K562 (cell line): ENCODE results near the gene MEFV. TPM values are rescaled to one million over a fixed set of nuclear protein-coding genes. Genes with fewer than 3 reads are reported as not detected.
A peak's percentile ranks its signal among the peaks of the same experiment; 100 is the strongest.

Source experiments
- CHD7 ChIP-seq: fragments of 200-600 bp; sonication (generic); IDR thresholded peaks from one replicate; pipeline ENCODE4 v1.6.1; 2012; ENCODE audit warnings: mild to moderate bottlenecking, low read depth, low read length, inconsistent platforms
- CREB3L1 ChIP-seq: fragments of 450-650 bp; IDR thresholded peaks from 2 replicates; pipeline ENCODE4 v1.6.1; 2014; ENCODE audit warnings: low read depth, mild to moderate bottlenecking, moderate library complexity, borderline replicate concordance
- GATA2 ChIP-seq: sonication (generic); formaldehyde crosslinking; IDR thresholded peaks from 2 replicates; pipeline ENCODE4 v1.4.0; 2020; ENCODE audit warnings: mild to moderate bottlenecking, missing genetic modification reagents
- PCBP2 ChIP-seq: fragments of 200-400 bp; formaldehyde crosslinking; IDR thresholded peaks from 2 replicates; pipeline ENCODE4 v1.6.1; 2018; ENCODE audit warnings: low read length, low read depth, mild to moderate bottlenecking, moderate library complexity; ENCODE audit not compliant: poor library complexity, severe bottlenecking
- PREB ChIP-seq: sonication (generic); formaldehyde crosslinking; IDR thresholded peaks from 2 replicates; pipeline ENCODE4 v1.8.1; 2023; ENCODE audit warnings: mild to moderate bottlenecking, missing genetic modification reagents
- TOE1 ChIP-seq, 2 experiments: fragments of 450-650 bp in 1 of 2; sonication (generic) in 1 of 2; formaldehyde crosslinking in 1 of 2; IDR thresholded peaks; 2 replicates each; pipeline versions ENCODE4 v1.7.1 to v1.8.0; 2016 to 2022; ENCODE audit warnings: borderline replicate concordance in 2 of 2, mild to moderate bottlenecking in 2 of 2, antibody characterized with exemption in 1 of 2, inconsistent platforms in 1 of 2, low read depth in 1 of 2, missing genetic modification reagents in 1 of 2, moderate library complexity in 1 of 2
- WHSC1 ChIP-seq: IDR thresholded peaks from one replicate; pipeline ENCODE4 v1.6.1; 2012; ENCODE audit warnings: low read length, control low read depth, inconsistent platforms
- ZBTB43 ChIP-seq: sonication (generic); formaldehyde crosslinking; IDR thresholded peaks from 2 replicates; pipeline ENCODE4 v1.8.0; 2023; ENCODE audit warnings: mild to moderate bottlenecking, missing genetic modification reagents
- ZNF384 ChIP-seq: IDR thresholded peaks from 2 replicates; pipeline ENCODE4 v1.6.1; 2012; ENCODE audit warnings: low read depth, low read length, improper control_type of control experiment
- ZNF583 ChIP-seq: fragments of 250-450 bp; sonication (Bioruptor Pico); IDR thresholded peaks from 2 replicates; pipeline ENCODE4 v1.4.0; 2020
- polyA plus RNA-seq, 8 experiments: library from polyadenylated mRNA; depleted of rRNA in 4 of 8; stranded (reverse) in 5 of 8; unstranded in 3 of 8; fragments of >200 nt; fragmentation: Nextera tagmentation in 2 of 8; fragmentation: Illumina TruSeq in 1 of 8; extraction: Ambion mirVana in 2 of 8; extraction: Trizol in 1 of 8; gene quantifications; 2 replicates each; pipeline versions ENCODE4 v1.2.1 to v1.2.3, GENCODE V29; 2011 to 2014; ENCODE audit warnings: inconsistent platforms in 1 of 8, missing spikeins in 1 of 8
- total RNA-seq, 7 experiments: library from RNA; depleted of rRNA in 6 of 7; stranded (reverse); fragments of >200 nt in 6 of 7; fragmentation: Illumina TruSeq in 2 of 7; extraction: Trizol in 2 of 7; gene quantifications; 2 replicates each; pipeline versions ENCODE4 v1.2.1 to v1.2.3, GENCODE V29; 2011 to 2021; ENCODE audit warnings: low replicate concordance in 1 of 7

The MEFV gene
- total and polyA plus RNA-seq, 9 of the 15 experiments (the other 6 are each of a cell fraction or from before 2014, with no cell fraction given) = 0.14 TPM; not detected in 8

GRCh38 chr16:3283543-3284447 is 27.4 kb upstream of the MEFV start (continued):
- no peak for TF ChIP-seq WHSC1
- no peak for TF ChIP-seq CREB3L1
- TF ChIP-seq ZNF384 = no peak
- no peak for TF ChIP-seq CHD7
- TF ChIP-seq PCBP2 = no peak
- TF ChIP-seq PREB = no peak
- 0 out of 2 replicates have a peak, but pooled peaks have one; percentile 51 for TF ChIP-seq ZNF583 (CRISPR knock-in tag)
- no peak for TF ChIP-seq GATA2 (CRISPR knock-in tag)
- no peak for TF ChIP-seq ZBTB43 (CRISPR knock-in tag)
- no peak for TF ChIP-seq TOE1 (IDR thresholded peaks at IDR 0.05; ENCODE audit: borderline replicate concordance)
- 0 out of 2 replicates have a peak, but pooled peaks have one; percentile 9 for TF ChIP-seq TOE1 (CRISPR knock-in tag; IDR thresholded peaks at IDR 0.05; ENCODE audit: borderline replicate concordance, low read depth)
